Ishikawa (cell line): ENCODE results near the gene TOR4A.

ENCODE experiments used
- CREB1 ChIP-seq: IDR thresholded peaks from 2 replicates; pipeline ENCODE4 v1.6.1; 2012; ENCODE audit warnings: low read depth
- EGR1 ChIP-seq: IDR thresholded peaks from 2 replicates; pipeline ENCODE4 v1.6.1; 2012
- MAX ChIP-seq: IDR thresholded peaks from 2 replicates; pipeline ENCODE4 v1.6.1; 2012
- NFIC ChIP-seq: IDR thresholded peaks from 2 replicates; pipeline ENCODE4 v1.6.1; 2012
- REST ChIP-seq: IDR thresholded peaks from 2 replicates; pipeline ENCODE4 v1.6.1; 2012; ENCODE audit warnings: low read depth, mild to moderate bottlenecking
- TEAD4 ChIP-seq: IDR thresholded peaks from 2 replicates; pipeline ENCODE4 v1.6.1; 2012
- USF1 ChIP-seq: IDR thresholded peaks from 2 replicates; pipeline ENCODE4 v1.6.1; 2012

- no peak for TF ChIP-seq EGR1
- no peak for TF ChIP-seq TEAD4
- TF ChIP-seq USF1 = no peak
- no peak for TF ChIP-seq REST
- TF ChIP-seq NFIC = no peak
- no peak; the same call in 1 of the 2 replicates for TF ChIP-seq MAX
- no peak for TF ChIP-seq CREB1
These were observed 28.2 kb downstream of the TOR4A start for GRCh38 chr9:137305798-137306065.
